ENCODE results near the gene CFAP100.
A peak's percentile ranks its signal among the peaks of the same experiment; 100 is the strongest.

CFAP100 gene

GRCh38 chr3:126377211-126377610 lies 17.5 kb upstream of the CFAP100 start:
- no peak for DNase-seq

- DNase-seq = no peak
Measured at GRCh38 chr3:126378341-126378751, 16.4 kb upstream of the CFAP100 start.

GRCh38 chr3:126380011-126380768 lies 14.5 kb upstream of the CFAP100 start:
- no peak for DNase-seq

- DNase-seq = no peak
Measured at GRCh38 chr3:126381966-126382365, 12.7 kb upstream of the CFAP100 start.

GRCh38 chr3:126389112-126389793 lies 5.5 kb upstream of the CFAP100 start:
- DNase-seq = peak; percentile 32 to 65

GRCh38 chr3:126389794-126390146 lies 4.9 kb upstream of the CFAP100 start:
- DNase-seq = no peak

- DNase-seq = no peak
Measured at GRCh38 chr3:126390201-126390600, 4.5 kb upstream of the CFAP100 start.

GRCh38 chr3:126390751-126391150 lies 4.0 kb upstream of the CFAP100 start:
- DNase-seq = no peak

- DNase-seq = no peak
Measured at GRCh38 chr3:126391631-126392030, 3.1 kb upstream of the CFAP100 start.

- no peak for DNase-seq
Measured at GRCh38 chr3:126392246-126392645, 2.5 kb upstream of the CFAP100 start.

GRCh38 chr3:126393563-126393962 lies 1.1 kb upstream of the CFAP100 start:
- DNase-seq = no peak

- no peak for DNase-seq
Measured at GRCh38 chr3:126394977-126395321, 240 bp downstream of the CFAP100 start.

- DNase-seq = no peak
Measured at GRCh38 chr3:126395846-126396513, 1.3 kb downstream of the CFAP100 start.

GRCh38 chr3:126396536-126396935 lies 1.8 kb downstream of the CFAP100 start:
- DNase-seq = no peak

GRCh38 chr3:126397610-126398422 lies 3.1 kb downstream of the CFAP100 start:
- DNase-seq = no peak

GRCh38 chr3:126398423-126399350 lies 4.0 kb downstream of the CFAP100 start:
- DNase-seq = no peak

- DNase-seq = no peak
Measured at GRCh38 chr3:126399351-126399735, 4.6 kb downstream of the CFAP100 start.

GRCh38 chr3:126399756-126400155 lies 5.0 kb downstream of the CFAP100 start:
- DNase-seq = no peak

GRCh38 chr3:126401611-126402160 lies 7.0 kb downstream of the CFAP100 start:
- no peak for DNase-seq

- no peak for DNase-seq
Measured at GRCh38 chr3:126402178-126402577, 7.5 kb downstream of the CFAP100 start.

- DNase-seq = no peak
Measured at GRCh38 chr3:126402666-126403302, 8.1 kb downstream of the CFAP100 start.
